ENCODE data around the gene NT5DC1.

NT5DC1 gene

GRCh38 chr6:116192786-116193185, 92.1 kb downstream of the NT5DC1 start:
- DNase-seq (ENCODE audit: low read depth in 2 of 2) = no peak

GRCh38 chr6:116196841-116197240, 96.2 kb downstream of the NT5DC1 start:
- DNase-seq (ENCODE audit: low read depth in 2 of 2) = no peak

- DNase-seq (ENCODE audit: low read depth in 2 of 2) = no peak
Measured at GRCh38 chr6:116200619-116201249, 100.1 kb downstream of the NT5DC1 start.

GRCh38 chr6:116201538-116201937, 100.9 kb downstream of the NT5DC1 start:
- no peak for DNase-seq (ENCODE audit: low read depth in 2 of 2)

- no peak for DNase-seq (ENCODE audit: low read depth in 2 of 2)
Measured at GRCh38 chr6:116205281-116205680, 104.6 kb downstream of the NT5DC1 start.

- DNase-seq (ENCODE audit: low read depth in 2 of 2) = no peak
Measured at GRCh38 chr6:116206231-116206903, 105.7 kb downstream of the NT5DC1 start.

GRCh38 chr6:116208056-116208785, 107.6 kb downstream of the NT5DC1 start:
- no peak for DNase-seq (ENCODE audit: low read depth in 2 of 2)

GRCh38 chr6:116210316-116210715, 109.7 kb downstream of the NT5DC1 start:
- no peak for DNase-seq (ENCODE audit: low read depth in 2 of 2)

- DNase-seq (ENCODE audit: low read depth in 2 of 2) = no peak
Measured at GRCh38 chr6:116210750-116211425, 110.2 kb downstream of the NT5DC1 start.

GRCh38 chr6:116214681-116215080, 114.0 kb downstream of the NT5DC1 start:
- DNase-seq (ENCODE audit: low read depth in 2 of 2) = no peak

- DNase-seq (ENCODE audit: low read depth in 2 of 2) = no peak
Measured at GRCh38 chr6:116215414-116215813, 114.8 kb downstream of the NT5DC1 start.

- DNase-seq (ENCODE audit: low read depth in 2 of 2) = no peak
Measured at GRCh38 chr6:116217069-116217468, 116.4 kb downstream of the NT5DC1 start.

GRCh38 chr6:116218172-116218633, 117.5 kb downstream of the NT5DC1 start:
- no peak for DNase-seq (ENCODE audit: low read depth in 2 of 2)

GRCh38 chr6:116218866-116219265, 118.2 kb downstream of the NT5DC1 start:
- DNase-seq (ENCODE audit: low read depth in 2 of 2) = no peak

GRCh38 chr6:116221067-116221466, 120.4 kb downstream of the NT5DC1 start:
- no peak for DNase-seq (ENCODE audit: low read depth in 2 of 2)

- DNase-seq (ENCODE audit: low read depth in 2 of 2) = no peak
Measured at GRCh38 chr6:116221911-116222310, 121.3 kb downstream of the NT5DC1 start.

- DNase-seq (ENCODE audit: low read depth in 2 of 2) = no peak
Measured at GRCh38 chr6:116223355-116223754, 122.7 kb downstream of the NT5DC1 start.

GRCh38 chr6:116229287-116229913, 128.7 kb downstream of the NT5DC1 start:
- no peak for DNase-seq (ENCODE audit: low read depth in 2 of 2)

GRCh38 chr6:116234689-116235088, 134.0 kb downstream of the NT5DC1 start:
- DNase-seq (ENCODE audit: low read depth in 2 of 2) = no peak

GRCh38 chr6:116238083-116238482, 137.4 kb downstream of the NT5DC1 start:
- DNase-seq (ENCODE audit: low read depth in 2 of 2) = no peak

- no peak for DNase-seq (ENCODE audit: low read depth in 2 of 2)
Measured at GRCh38 chr6:116239256-116239655, 138.6 kb downstream of the NT5DC1 start.

GRCh38 chr6:116239856-116240255, 139.2 kb downstream of the NT5DC1 start:
- DNase-seq (ENCODE audit: low read depth in 2 of 2) = no peak
